BE2C (cell line): ENCODE results near the gene AGAP2.
A peak's percentile ranks its signal among the peaks of the same experiment; 100 is the strongest.

Experiments used
- DNase-seq: peaks from one replicate; pipeline ENCODE4 v3.0.0-alpha.2; 2020
- H3K27me3 ChIP-seq: fragments of 250-450 bp; sonication (Bioruptor Pico); 2 replicates; pipeline ENCODE4 v1.5.1; 2020; ENCODE audit warnings: mild to moderate bottlenecking
- H3K36me3 ChIP-seq: fragments of 250-450 bp; sonication (Bioruptor Pico); 2 replicates; pipeline ENCODE4 v1.5.1; 2020; ENCODE audit warnings: mild to moderate bottlenecking
- H3K4me1 ChIP-seq: fragments of 250-450 bp; sonication (Bioruptor Pico); 2 replicates; pipeline ENCODE4 v1.5.1; 2020
- H3K4me3 ChIP-seq: 2 replicates; pipeline ENCODE4 v1.5.1; 2011; ENCODE audit warnings: low read depth, low read length
- H3K9me3 ChIP-seq: fragments of 250-450 bp; sonication (Bioruptor Pico); 2 replicates; pipeline ENCODE4 v1.5.1; 2020
- CTCF ChIP-seq: IDR thresholded peaks from 2 replicates; pipeline ENCODE4 v1.5.1; 2012; ENCODE audit warnings: mild to moderate bottlenecking, low read depth, low read length

Gene AGAP2

GRCh38 chr12:57754411-57755193, 16.1 kb upstream of the AGAP2 start, which contains the start of gene MARCHF9:
Gene MARCHF9 (plus strand): TSS chr12:57755103. CDS start chr12:57755529, 426 bp downstream.
- DNase-seq, result peak; percentile 58
- peaks cover 4% of the 10 kb centered on the region; the same call in 1 of the 2 replicates for H3K4me1 ChIP-seq
- H3K4me3 ChIP-seq, result peak within 1 kb of the TSS; percentile 63
- H3K36me3 ChIP-seq, result peaks cover 16% of the 10 kb centered on the region
- H3K9me3 ChIP-seq, result no peaks in the 10 kb centered on the region
- H3K27me3 ChIP-seq, result peaks cover 11% of the 10 kb centered on the region
- TF ChIP-seq CTCF, result no peak

GRCh38 chr12:57753756-57754337, 15.3 kb upstream of the AGAP2 start:
- Histone ChIP-seq H3K9me3 (no peaks in the 10 kb centered on the region), H3K4me1 (peaks cover 4% of the 10 kb centered on the region; the same call in 1 of the 2 replicates), H3K27me3 (peaks cover 11% of the 10 kb centered on the region), H3K4me3 (no peak overlapping the region; the same call in 1 of the 2 replicates), H3K36me3 (peaks cover 23% of the 10 kb centered on the region)
- no peak for DNase-seq
- TF ChIP-seq CTCF, result no peak

- no peak for DNase-seq
- H3K4me3 ChIP-seq, result peak overlapping the region; percentile 50
- H3K9me3 ChIP-seq, result no peaks in the 10 kb centered on the region
- H3K27me3 ChIP-seq, result peaks cover 11% of the 10 kb centered on the region
- H3K4me1 ChIP-seq, result peaks cover 4% of the 10 kb centered on the region; the same call in 1 of the 2 replicates
- H3K36me3 ChIP-seq, result peaks cover 34% of the 10 kb centered on the region
- TF ChIP-seq CTCF, result no peak
Measured at GRCh38 chr12:57752668-57753000, 14.1 kb upstream of the AGAP2 start.

GRCh38 chr12:57751788-57752667, 13.5 kb upstream of the AGAP2 start, which contains the start of gene CDK4:
Gene CDK4 (minus strand): TSS chr12:57752310. CDS start chr12:57751717, 593 bp downstream.
- H3K36me3 ChIP-seq, result peaks cover 40% of the 10 kb centered on the region
- no peak for TF ChIP-seq CTCF
- H3K4me3 ChIP-seq, result peak within 1 kb of the TSS; percentile 92
- peaks cover 4% of the 10 kb centered on the region; the same call in 1 of the 2 replicates for H3K4me1 ChIP-seq
- H3K9me3 ChIP-seq, result no peaks in the 10 kb centered on the region
- peaks cover 11% of the 10 kb centered on the region for H3K27me3 ChIP-seq
- DNase-seq, result peak; percentile 100

- Histone ChIP-seq H3K27me3 (peaks cover 10% of the 10 kb centered on the region), H3K4me1 (peaks cover 4% of the 10 kb centered on the region; the same call in 1 of the 2 replicates), H3K36me3 (peaks cover 44% of the 10 kb centered on the region), H3K4me3 (peak overlapping the region; percentile 92), H3K9me3 (no peaks in the 10 kb centered on the region)
- no peak for TF ChIP-seq CTCF
- DNase-seq, result no peak
Measured at GRCh38 chr12:57751432-57751787, 12.9 kb upstream of the AGAP2 start.
